Measurements from ENCODE around the gene DHX58.

Gene DHX58

GRCh38 chr17:42061646-42062487 lies 50.6 kb downstream of the DHX58 start:
- Histone ChIP-seq H3K4me3 (ENCODE audit: low read length) (no peak overlapping the region), H3K4me2 (ENCODE audit: low read depth, low read length) (no peak overlapping the region)
- DNase-seq, result no peak

GRCh38 chr17:42060231-42060630 lies 52.3 kb downstream of the DHX58 start:
- H3K36me3 ChIP-seq (replicated peaks; ENCODE audit: insufficient read depth, low read length), result no peaks in the 10 kb centered on the region
- H3K4me1 ChIP-seq (ENCODE audit: low read length), result peaks cover 15% of the 10 kb centered on the region
- no peak overlapping the region for H3K27ac ChIP-seq (ENCODE audit: low read length)
- H3K27me3 ChIP-seq (replicated peaks; ENCODE audit: insufficient read depth, low read length), result no peaks in the 10 kb centered on the region; the same call in 1 of the 2 replicates
- no peak overlapping the region for H3K4me3 ChIP-seq (ENCODE audit: low read length)
- no peak for DNase-seq
- no peak overlapping the region for H3K4me2 ChIP-seq (ENCODE audit: low read depth, low read length)
- H4K20me1 ChIP-seq (ENCODE audit: insufficient read depth, low read length), result no peaks in the 10 kb centered on the region
- no peak for TF ChIP-seq EZH2phosphoT487 (IDR thresholded peaks at IDR 0.05; ENCODE audit: low read length)
- TF ChIP-seq EZH2 (optimal IDR thresholded peaks at IDR 0.05; ENCODE audit: low read depth, low read length), result no peak
- TF ChIP-seq CTCF (IDR thresholded peaks at IDR 0.05; ENCODE audit: low read length), result no peak
- no peaks in the 10 kb centered on the region for H3K9me2 ChIP-seq (replicated peaks; ENCODE audit: insufficient read depth, low read length)
- H3K9ac ChIP-seq (ENCODE audit: low read length), result no peak overlapping the region
- H3K9me3 ChIP-seq (replicated peaks; ENCODE audit: insufficient read depth, low read length), result no peaks in the 10 kb centered on the region
- no peaks in the 10 kb centered on the region for H3K79me2 ChIP-seq (ENCODE audit: low read length)
- H2AFZ ChIP-seq (ENCODE audit: low read length), result no peak overlapping the region
- H3F3A ChIP-seq (ENCODE audit: insufficient read depth, low read length), result peaks cover 9% of the 10 kb centered on the region

More at GRCh38 chr17:42061646-42062487, 50.6 kb downstream of the DHX58 start:
- H3K9me3 ChIP-seq (replicated peaks; ENCODE audit: insufficient read depth, low read length), result no peaks in the 10 kb centered on the region
- H3K9ac ChIP-seq (ENCODE audit: low read length), result no peak overlapping the region
- peaks cover 15% of the 10 kb centered on the region for H3K4me1 ChIP-seq (ENCODE audit: low read length)
- peaks cover 9% of the 10 kb centered on the region for H3F3A ChIP-seq (ENCODE audit: insufficient read depth, low read length)
- H2AFZ ChIP-seq (ENCODE audit: low read length), result no peak overlapping the region
- H4K20me1 ChIP-seq (ENCODE audit: insufficient read depth, low read length), result no peaks in the 10 kb centered on the region
- H3K27me3 ChIP-seq (replicated peaks; ENCODE audit: insufficient read depth, low read length), result no peaks in the 10 kb centered on the region
- no peak for TF ChIP-seq EZH2 (optimal IDR thresholded peaks at IDR 0.05; ENCODE audit: low read depth, low read length)
- TF ChIP-seq EZH2phosphoT487 (IDR thresholded peaks at IDR 0.05; ENCODE audit: low read length), result no peak
- no peak for TF ChIP-seq CTCF (IDR thresholded peaks at IDR 0.05; ENCODE audit: low read length)
- no peak overlapping the region for H3K27ac ChIP-seq (ENCODE audit: low read length)
- no peaks in the 10 kb centered on the region for H3K79me2 ChIP-seq (ENCODE audit: low read length)
- no peaks in the 10 kb centered on the region for H3K9me2 ChIP-seq (replicated peaks; ENCODE audit: insufficient read depth, low read length)
- H3K36me3 ChIP-seq (replicated peaks; ENCODE audit: insufficient read depth, low read length), result no peaks in the 10 kb centered on the region

- Histone ChIP-seq H3K4me2 (ENCODE audit: low read depth, low read length) (no peak overlapping the region), H3K36me3 (replicated peaks; ENCODE audit: insufficient read depth, low read length) (no peaks in the 10 kb centered on the region), H3K9ac (ENCODE audit: low read length) (no peak overlapping the region), H3K4me1 (ENCODE audit: low read length) (peaks cover 15% of the 10 kb centered on the region), H3K27me3 (replicated peaks; ENCODE audit: insufficient read depth, low read length) (no peaks in the 10 kb centered on the region; the same call in 1 of the 2 replicates), H2AFZ (ENCODE audit: low read length) (no peak overlapping the region), H4K20me1 (ENCODE audit: insufficient read depth, low read length) (no peaks in the 10 kb centered on the region), H3K4me3 (ENCODE audit: low read length) (no peak overlapping the region), H3F3A (ENCODE audit: insufficient read depth, low read length) (peaks cover 9% of the 10 kb centered on the region), H3K27ac (ENCODE audit: low read length) (no peak overlapping the region), H3K9me3 (replicated peaks; ENCODE audit: insufficient read depth, low read length) (no peaks in the 10 kb centered on the region), H3K79me2 (ENCODE audit: low read length) (no peaks in the 10 kb centered on the region), H3K9me2 (replicated peaks; ENCODE audit: insufficient read depth, low read length) (no peaks in the 10 kb centered on the region)
- TF ChIP-seq EZH2phosphoT487 (IDR thresholded peaks at IDR 0.05; ENCODE audit: low read length), result no peak
- TF ChIP-seq EZH2 (optimal IDR thresholded peaks at IDR 0.05; ENCODE audit: low read depth, low read length), result no peak
- no peak for TF ChIP-seq CTCF (IDR thresholded peaks at IDR 0.05; ENCODE audit: low read length)
- DNase-seq, result no peak
Measured at GRCh38 chr17:42059815-42060214, 52.7 kb downstream of the DHX58 start.
